ENCODE data around the gene RALBP1.

- no peak for TF ChIP-seq EZH2 (IDR thresholded peaks at IDR 0.05; ENCODE audit: low read length)
- TF ChIP-seq CTCF (optimal IDR thresholded peaks at IDR 0.05 in 1 of 3, IDR thresholded peaks at IDR 0.05 in 1 of 3, conservative IDR thresholded peaks at IDR 0.05 in 1 of 3; ENCODE audit: extremely low read depth in 1 of 3, insufficient read depth in 2 of 3, low read length in 3 of 3): no peak
Measured at GRCh38 chr18:9535430-9535991, 60.2 kb downstream of the RALBP1 start.
